ENCODE measurements around the gene CDH26.

The CDH26 gene

GRCh38 chr20:59940129-59940955 lies 17.9 kb upstream of the CDH26 start, which contains the start of the genes FAM217B and PPP1R3D:
FAM217B (plus strand) TSS chr20:59940389; CDS start chr20:59943944, 3,555 bp downstream.
PPP1R3D (minus strand) TSS chr20:59940305; CDS start chr20:59939931, 374 bp downstream.
- H3K27me3 ChIP-seq (ENCODE audit: control insufficient read depth in 2 of 2, insufficient read depth in 2 of 2, low read length in 2 of 2) = no peaks in the 10 kb centered on the region
- H3K9me3 ChIP-seq (ENCODE audit: control insufficient read depth in 2 of 2, low read length in 2 of 2) = no peaks in the 10 kb centered on the region
- peaks cover 20 to 22% of the 10 kb centered on the region in 2 donors for H3K36me3 ChIP-seq (ENCODE audit: control insufficient read depth in 2 of 2, insufficient read depth in 2 of 2, low read length in 2 of 2)
- H3K4me1 ChIP-seq (ENCODE audit: control insufficient read depth in 2 of 2, insufficient read depth in 2 of 2, low read length in 2 of 2) = peaks cover 17 to 25% of the 10 kb centered on the region in 2 donors
- H3K9ac ChIP-seq (ENCODE audit: low read depth in 1 of 2, low read length in 2 of 2) = peak within 1 kb of the TSS; percentile 91 to 99
- H3K27ac ChIP-seq (ENCODE audit: low read depth in 2 of 2, low read length in 2 of 2) = peak within 1 kb of the TSS; percentile 97 to 100
- H3K4me3 ChIP-seq (ENCODE audit: low read length in 2 of 2) = peak within 1 kb of the TSS; percentile 90 to 98

- Histone ChIP-seq H3K9ac (ENCODE audit: low read depth in 1 of 2, low read length in 2 of 2) (peak overlapping the region; percentile 88 to 99), H3K27me3 (ENCODE audit: control insufficient read depth in 2 of 2, insufficient read depth in 2 of 2, low read length in 2 of 2) (no peaks in the 10 kb centered on the region), H3K9me3 (ENCODE audit: control insufficient read depth in 2 of 2, low read length in 2 of 2) (no peaks in the 10 kb centered on the region), H3K4me3 (ENCODE audit: low read length in 2 of 2) (peak overlapping the region; percentile 90 to 98), H3K36me3 (ENCODE audit: control insufficient read depth in 2 of 2, insufficient read depth in 2 of 2, low read length in 2 of 2) (peaks cover 20 to 22% of the 10 kb centered on the region in 2 donors), H3K27ac (ENCODE audit: low read depth in 2 of 2, low read length in 2 of 2) (peak overlapping the region; percentile 97 to 100), H3K4me1 (ENCODE audit: control insufficient read depth in 2 of 2, insufficient read depth in 2 of 2, low read length in 2 of 2) (peaks cover 17 to 25% of the 10 kb centered on the region in 2 donors)
These were observed 17.3 kb upstream of the CDH26 start for GRCh38 chr20:59940956-59941294.

- Histone ChIP-seq H3K27me3 (ENCODE audit: control insufficient read depth in 2 of 2, insufficient read depth in 2 of 2, low read length in 2 of 2) (no peaks in the 10 kb centered on the region), H3K36me3 (ENCODE audit: control insufficient read depth in 2 of 2, insufficient read depth in 2 of 2, low read length in 2 of 2) (peaks cover 20 to 22% of the 10 kb centered on the region in 2 donors), H3K9ac (ENCODE audit: low read depth in 1 of 2, low read length in 2 of 2) (no peak overlapping the region), H3K4me3 (ENCODE audit: low read length in 2 of 2) (no peak overlapping the region), H3K27ac (ENCODE audit: low read depth in 2 of 2, low read length in 2 of 2) (no peak overlapping the region), H3K4me1 (ENCODE audit: control insufficient read depth in 2 of 2, insufficient read depth in 2 of 2, low read length in 2 of 2) (peaks cover 17 to 25% of the 10 kb centered on the region in 2 donors), H3K9me3 (ENCODE audit: control insufficient read depth in 2 of 2, low read length in 2 of 2) (no peaks in the 10 kb centered on the region)
These were observed 16.0 kb upstream of the CDH26 start for GRCh38 chr20:59942245-59942644.

- Histone ChIP-seq H3K9me3 (ENCODE audit: control insufficient read depth in 2 of 2, low read length in 2 of 2) (no peaks in the 10 kb centered on the region), H3K4me3 (ENCODE audit: low read length in 2 of 2) (no peak overlapping the region), H3K27me3 (ENCODE audit: control insufficient read depth in 2 of 2, insufficient read depth in 2 of 2, low read length in 2 of 2) (no peaks in the 10 kb centered on the region), H3K27ac (ENCODE audit: low read depth in 2 of 2, low read length in 2 of 2) (no peak overlapping the region), H3K9ac (ENCODE audit: low read depth in 1 of 2, low read length in 2 of 2) (no peak overlapping the region), H3K36me3 (ENCODE audit: control insufficient read depth in 2 of 2, insufficient read depth in 2 of 2, low read length in 2 of 2) (peaks cover 20 to 22% of the 10 kb centered on the region in 2 donors), H3K4me1 (ENCODE audit: control insufficient read depth in 2 of 2, insufficient read depth in 2 of 2, low read length in 2 of 2) (peaks cover 8 to 11% of the 10 kb centered on the region in 2 donors)
These were observed 13.5 kb upstream of the CDH26 start for GRCh38 chr20:59944726-59945125.

- no peaks in the 10 kb centered on the region for H3K9me3 ChIP-seq (ENCODE audit: control insufficient read depth in 2 of 2, low read length in 2 of 2)
- H3K27me3 ChIP-seq (ENCODE audit: control insufficient read depth in 2 of 2, insufficient read depth in 2 of 2, low read length in 2 of 2) = no peaks in the 10 kb centered on the region
- H3K36me3 ChIP-seq (ENCODE audit: control insufficient read depth in 2 of 2, insufficient read depth in 2 of 2, low read length in 2 of 2) = peaks cover 20 to 22% of the 10 kb centered on the region in 2 donors
- no peak overlapping the region for H3K27ac ChIP-seq (ENCODE audit: low read depth in 2 of 2, low read length in 2 of 2)
- H3K4me1 ChIP-seq (ENCODE audit: control insufficient read depth in 2 of 2, insufficient read depth in 2 of 2, low read length in 2 of 2) = peaks cover 8 to 11% of the 10 kb centered on the region in 2 donors
- H3K9ac ChIP-seq (ENCODE audit: low read depth in 1 of 2, low read length in 2 of 2) = no peak overlapping the region
- H3K4me3 ChIP-seq (ENCODE audit: low read length in 2 of 2) = no peak overlapping the region
These were observed 13.0 kb upstream of the CDH26 start for GRCh38 chr20:59945175-59945574.

GRCh38 chr20:59945731-59946130 lies 12.5 kb upstream of the CDH26 start:
- Histone ChIP-seq H3K36me3 (ENCODE audit: control insufficient read depth in 2 of 2, insufficient read depth in 2 of 2, low read length in 2 of 2) (peaks cover 20 to 22% of the 10 kb centered on the region in 2 donors), H3K9me3 (ENCODE audit: control insufficient read depth in 2 of 2, low read length in 2 of 2) (no peaks in the 10 kb centered on the region), H3K27ac (ENCODE audit: low read depth in 2 of 2, low read length in 2 of 2) (no peak overlapping the region), H3K27me3 (ENCODE audit: control insufficient read depth in 2 of 2, insufficient read depth in 2 of 2, low read length in 2 of 2) (no peaks in the 10 kb centered on the region), H3K4me3 (ENCODE audit: low read length in 2 of 2) (no peak overlapping the region), H3K9ac (ENCODE audit: low read depth in 1 of 2, low read length in 2 of 2) (no peak overlapping the region), H3K4me1 (ENCODE audit: control insufficient read depth in 2 of 2, insufficient read depth in 2 of 2, low read length in 2 of 2) (peaks cover 8 to 10% of the 10 kb centered on the region in 2 donors)

- H3K4me3 ChIP-seq (ENCODE audit: low read length in 2 of 2) = no peak overlapping the region
- H3K9me3 ChIP-seq (ENCODE audit: control insufficient read depth in 2 of 2, low read length in 2 of 2) = no peaks in the 10 kb centered on the region
- H3K36me3 ChIP-seq (ENCODE audit: control insufficient read depth in 2 of 2, insufficient read depth in 2 of 2, low read length in 2 of 2) = peaks cover 20 to 21% of the 10 kb centered on the region in 2 donors
- H3K4me1 ChIP-seq (ENCODE audit: control insufficient read depth in 2 of 2, insufficient read depth in 2 of 2, low read length in 2 of 2) = peaks cover 0 to 3% of the 10 kb centered on the region in 2 donors
- H3K27ac ChIP-seq (ENCODE audit: low read depth in 2 of 2, low read length in 2 of 2) = no peak overlapping the region
- H3K27me3 ChIP-seq (ENCODE audit: control insufficient read depth in 2 of 2, insufficient read depth in 2 of 2, low read length in 2 of 2) = no peaks in the 10 kb centered on the region
- H3K9ac ChIP-seq (ENCODE audit: low read depth in 1 of 2, low read length in 2 of 2) = no peak overlapping the region
These were observed 10.8 kb upstream of the CDH26 start for GRCh38 chr20:59947376-59947775.

- H3K36me3 ChIP-seq (ENCODE audit: control insufficient read depth in 2 of 2, insufficient read depth in 2 of 2, low read length in 2 of 2) = peaks cover 14 to 15% of the 10 kb centered on the region in 2 donors
- H3K4me3 ChIP-seq (ENCODE audit: low read length in 2 of 2) = no peak overlapping the region
- no peak overlapping the region for H3K9ac ChIP-seq (ENCODE audit: low read depth in 1 of 2, low read length in 2 of 2)
- H3K9me3 ChIP-seq (ENCODE audit: control insufficient read depth in 2 of 2, low read length in 2 of 2) = no peaks in the 10 kb centered on the region
- no peak overlapping the region for H3K27ac ChIP-seq (ENCODE audit: low read depth in 2 of 2, low read length in 2 of 2)
- H3K27me3 ChIP-seq (ENCODE audit: control insufficient read depth in 2 of 2, insufficient read depth in 2 of 2, low read length in 2 of 2) = no peaks in the 10 kb centered on the region
- peaks cover 0 to 3% of the 10 kb centered on the region in 2 donors for H3K4me1 ChIP-seq (ENCODE audit: control insufficient read depth in 2 of 2, insufficient read depth in 2 of 2, low read length in 2 of 2)
These were observed 10.0 kb upstream of the CDH26 start for GRCh38 chr20:59948212-59948611.

GRCh38 chr20:59948828-59949720 lies 9.1 kb upstream of the CDH26 start:
- H3K27ac ChIP-seq (ENCODE audit: low read depth in 2 of 2, low read length in 2 of 2) = no peak overlapping the region
- peaks cover 12 to 13% of the 10 kb centered on the region in 2 donors for H3K36me3 ChIP-seq (ENCODE audit: control insufficient read depth in 2 of 2, insufficient read depth in 2 of 2, low read length in 2 of 2)
- H3K9ac ChIP-seq (ENCODE audit: low read depth in 1 of 2, low read length in 2 of 2) = peak overlapping the region in 1 of 2 donors; percentile 4
- no peaks in the 10 kb centered on the region for H3K27me3 ChIP-seq (ENCODE audit: control insufficient read depth in 2 of 2, insufficient read depth in 2 of 2, low read length in 2 of 2)
- no peak overlapping the region for H3K4me3 ChIP-seq (ENCODE audit: low read length in 2 of 2)
- H3K4me1 ChIP-seq (ENCODE audit: control insufficient read depth in 2 of 2, insufficient read depth in 2 of 2, low read length in 2 of 2) = peaks cover 0 to 3% of the 10 kb centered on the region in 2 donors
- no peaks in the 10 kb centered on the region for H3K9me3 ChIP-seq (ENCODE audit: control insufficient read depth in 2 of 2, low read length in 2 of 2)

GRCh38 chr20:59949911-59950310 lies 8.3 kb upstream of the CDH26 start:
- no peak overlapping the region for H3K9ac ChIP-seq (ENCODE audit: low read depth in 1 of 2, low read length in 2 of 2)
- H3K4me3 ChIP-seq (ENCODE audit: low read length in 2 of 2) = no peak overlapping the region
- H3K9me3 ChIP-seq (ENCODE audit: control insufficient read depth in 2 of 2, low read length in 2 of 2) = no peaks in the 10 kb centered on the region
- no peaks in the 10 kb centered on the region for H3K27me3 ChIP-seq (ENCODE audit: control insufficient read depth in 2 of 2, insufficient read depth in 2 of 2, low read length in 2 of 2)
- H3K4me1 ChIP-seq (ENCODE audit: control insufficient read depth in 2 of 2, insufficient read depth in 2 of 2, low read length in 2 of 2) = peaks cover 0 to 3% of the 10 kb centered on the region in 2 donors
- no peak overlapping the region for H3K27ac ChIP-seq (ENCODE audit: low read depth in 2 of 2, low read length in 2 of 2)
- peaks cover 4 to 5% of the 10 kb centered on the region in 2 donors for H3K36me3 ChIP-seq (ENCODE audit: control insufficient read depth in 2 of 2, insufficient read depth in 2 of 2, low read length in 2 of 2)

Measured in mucosa of rectum (tissue), 2 donors.